Activated T-cell treated with anti-CD3 and anti-CD28 coated beads, Interleukin-2, amount 50 U/mL, for 48 hours (primary cell): ENCODE results near the gene CBLL2.
"Not testable (repeated sequence)": the region's sequence is repeated elsewhere in the genome, so short reads cannot be mapped to it uniquely, and the experiment has no call there.

Source experiments
- DNase-seq, 2 experiments: peaks; one replicate each; pipeline ENCODE4 v3.0.0-alpha.2; 2020

Gene CBLL2

GRCh38 chrX:22272613-22273012, at the start of gene CBLL2:
CBLL2 (plus strand) TSS chrX:22272913; CDS start chrX:22272992, 79 bp downstream.
- DNase-seq: no peak

DNA sequence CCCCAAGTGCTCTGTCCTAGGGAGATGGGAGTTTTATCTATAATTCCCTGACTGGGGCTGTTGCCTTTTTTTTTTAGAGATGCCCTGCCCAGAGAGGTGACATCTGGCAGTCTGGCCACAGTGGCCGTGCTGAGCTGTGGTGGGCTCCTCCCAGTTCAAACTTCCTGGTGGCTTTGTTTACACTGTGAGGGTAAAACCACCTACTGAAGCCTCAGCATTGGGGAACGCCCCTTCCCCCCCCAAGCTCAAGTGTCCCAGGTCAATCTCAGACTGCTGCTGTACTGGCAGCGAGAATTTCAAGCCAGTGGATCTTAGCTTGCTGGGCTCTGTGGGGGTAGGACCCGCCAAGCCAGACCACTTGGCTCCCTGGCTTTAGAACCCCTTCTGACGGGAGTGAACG, 38.3 kb upstream of the CBLL2 start:
- no peak for DNase-seq

GRCh38 chrX:22237479-22237878, 35.2 kb upstream of the CBLL2 start:
- DNase-seq: no peak

GRCh38 chrX:22246620-22247019, 26.1 kb upstream of the CBLL2 start:
- no peak for DNase-seq

DNA sequence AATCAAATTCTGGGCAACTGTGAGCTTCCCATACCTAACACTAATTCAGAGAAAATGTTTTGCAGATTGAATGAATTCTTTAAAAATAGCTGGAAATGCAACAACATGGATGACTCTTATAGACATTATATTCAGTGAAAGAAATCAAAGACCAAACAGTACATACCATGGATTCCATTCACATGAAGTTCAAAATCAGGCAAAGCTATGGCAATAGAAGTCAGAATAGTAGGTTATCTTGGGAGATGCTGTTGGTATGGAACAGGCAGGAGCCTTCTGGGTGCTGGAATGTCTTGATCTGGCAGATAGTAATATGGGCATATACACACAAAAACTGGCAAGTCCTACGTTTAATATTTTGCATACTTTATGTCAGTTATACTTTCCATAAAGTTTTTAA, 25.5 kb upstream of the CBLL2 start:
- DNase-seq: no peak

- no peak for DNase-seq
These were observed 24.3 kb upstream of the CBLL2 start for GRCh38 chrX:22248401-22248800.

DNA sequence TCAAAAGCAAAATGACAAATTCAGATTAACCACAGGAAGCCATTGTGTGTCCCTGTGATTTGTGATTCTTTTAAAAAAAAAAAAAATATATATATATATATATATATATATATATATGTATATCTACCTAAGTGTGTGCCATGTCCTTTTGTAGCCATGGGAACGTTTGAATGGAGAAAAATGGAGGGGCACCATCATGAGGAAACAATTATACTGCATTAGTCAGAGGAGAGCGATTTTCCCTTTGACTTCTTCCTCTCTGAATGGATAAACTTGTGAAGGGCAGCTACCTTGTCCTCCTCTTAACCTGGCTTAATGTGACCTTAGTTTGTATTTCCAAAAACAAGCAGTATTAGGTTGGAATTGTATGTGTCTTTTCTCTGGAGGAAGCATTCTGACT, 23.3 kb upstream of the CBLL2 start:
- DNase-seq: no peak

DNA sequence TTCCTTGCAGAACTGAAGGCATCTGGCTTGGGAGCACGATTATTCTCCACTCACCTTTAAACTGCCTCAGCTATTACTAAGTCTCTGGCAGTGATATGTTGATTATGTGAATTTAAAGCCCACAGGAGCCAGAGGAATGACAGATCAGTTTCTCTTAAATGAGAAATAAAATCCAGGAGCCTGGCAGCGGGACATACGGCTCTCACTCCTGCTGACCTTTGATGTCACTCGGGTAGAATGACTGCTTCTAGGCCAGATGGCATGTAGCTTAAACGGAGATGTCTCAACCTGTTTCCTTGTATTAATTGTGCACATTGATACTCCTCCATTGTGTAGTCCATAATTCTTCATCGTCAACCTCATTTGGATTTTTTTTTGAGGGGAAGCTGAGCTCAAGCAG, 4.0 kb upstream of the CBLL2 start:
- DNase-seq: no peak

DNA sequence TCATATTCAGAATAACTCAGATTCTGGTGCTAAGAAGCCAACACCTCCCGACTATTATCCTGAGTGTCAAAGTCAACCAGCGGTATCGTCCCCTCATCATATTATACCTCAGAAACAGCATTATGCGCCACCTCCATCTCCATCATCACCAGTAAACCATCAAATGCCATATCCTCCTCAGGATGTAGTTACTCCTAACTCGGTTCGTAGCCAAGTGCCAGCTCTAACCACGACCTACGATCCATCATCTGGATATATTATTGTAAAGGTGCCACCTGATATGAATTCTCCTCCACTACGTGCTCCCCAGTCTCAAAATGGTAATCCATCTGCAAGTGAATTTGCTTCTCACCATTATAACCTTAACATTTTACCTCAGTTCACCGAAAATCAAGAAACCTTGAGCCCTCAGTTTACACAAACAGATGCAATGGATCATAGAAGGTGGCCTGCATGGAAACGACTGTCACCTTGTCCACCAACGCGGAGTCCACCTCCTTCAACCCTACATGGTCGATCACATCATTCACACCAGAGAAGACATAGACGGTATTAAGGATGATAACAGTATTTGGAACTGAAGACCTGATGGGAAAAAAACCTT, 1.1 kb downstream of the CBLL2 start:
- no peak for DNase-seq

GRCh38 chrX:22276781-22277180, 4.1 kb downstream of the CBLL2 start:
- no peak for DNase-seq

GRCh38 chrX:22278375-22278774, 5.7 kb downstream of the CBLL2 start:
- DNase-seq: no peak

- DNase-seq: not testable (repeated sequence)
These were observed 16.5 kb downstream of the CBLL2 start for GRCh38 chrX:22289209-22289608.

GRCh38 chrX:22296871-22297270, 24.2 kb downstream of the CBLL2 start:
- no peak for DNase-seq

GRCh38 chrX:22300130-22300529, 27.4 kb downstream of the CBLL2 start:
- no peak for DNase-seq

DNA sequence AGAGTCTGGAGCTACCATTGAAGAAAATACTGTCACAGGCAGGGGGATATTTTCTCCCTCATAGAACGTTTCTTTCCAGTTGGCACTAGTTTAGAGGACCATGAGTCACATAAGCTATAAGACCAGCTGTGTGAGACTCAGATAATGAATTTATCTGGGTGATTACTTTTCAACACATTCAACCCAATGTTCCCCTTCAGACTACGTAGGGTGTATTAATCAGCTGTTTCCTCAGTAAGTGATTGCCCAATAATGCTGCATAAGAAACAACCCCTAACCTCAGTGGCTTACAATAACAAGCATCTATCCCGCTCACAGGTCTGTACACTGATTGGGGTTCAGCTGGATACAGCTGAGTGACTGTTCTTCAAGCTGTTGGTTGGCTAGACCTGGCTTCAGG, 38.1 kb downstream of the CBLL2 start:
- no peak for DNase-seq

DNA sequence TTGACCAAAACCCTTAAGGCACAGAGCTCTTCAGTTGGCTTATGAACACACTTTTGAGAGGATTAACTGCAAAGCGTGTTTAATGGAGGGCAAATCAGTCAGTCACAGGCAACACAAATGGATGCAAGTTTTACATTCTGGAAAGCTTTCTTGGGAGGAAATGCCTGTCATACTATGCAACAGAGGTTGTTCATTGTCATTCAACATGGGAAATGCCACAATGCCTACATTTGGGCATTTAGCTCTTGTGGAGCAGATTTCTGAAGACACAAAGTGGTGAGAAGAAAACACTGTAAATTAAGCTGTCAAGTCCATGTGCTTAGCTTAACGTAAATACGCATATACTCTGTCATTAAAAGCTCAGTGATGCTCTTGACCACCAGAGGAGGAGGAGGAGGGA, 41.1 kb downstream of the CBLL2 start:
- DNase-seq: no peak

GRCh38 chrX:22314211-22314610, 41.5 kb downstream of the CBLL2 start:
- no peak for DNase-seq

- no peak for DNase-seq
These were observed 42.0 kb downstream of the CBLL2 start for GRCh38 chrX:22314692-22315091.

DNA sequence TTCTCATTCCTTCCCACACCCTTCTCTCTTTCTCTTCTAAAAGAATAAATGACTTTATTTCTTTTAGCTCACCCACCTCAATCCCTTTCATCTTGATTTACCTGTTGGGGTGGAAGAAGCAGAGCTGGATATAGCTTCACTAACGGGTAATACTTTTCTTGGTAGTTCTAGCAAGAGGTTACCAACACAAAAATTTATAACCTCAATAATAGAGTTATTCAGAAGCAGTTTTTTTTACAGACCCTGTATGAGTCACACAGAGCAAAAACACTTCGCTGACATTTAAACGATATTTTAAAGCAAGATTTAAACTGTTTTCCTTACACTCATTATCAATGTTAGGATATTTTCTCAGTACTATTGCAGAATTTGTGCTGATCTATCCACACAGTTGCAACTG, 42.4 kb downstream of the CBLL2 start:
- no peak for DNase-seq

DNA sequence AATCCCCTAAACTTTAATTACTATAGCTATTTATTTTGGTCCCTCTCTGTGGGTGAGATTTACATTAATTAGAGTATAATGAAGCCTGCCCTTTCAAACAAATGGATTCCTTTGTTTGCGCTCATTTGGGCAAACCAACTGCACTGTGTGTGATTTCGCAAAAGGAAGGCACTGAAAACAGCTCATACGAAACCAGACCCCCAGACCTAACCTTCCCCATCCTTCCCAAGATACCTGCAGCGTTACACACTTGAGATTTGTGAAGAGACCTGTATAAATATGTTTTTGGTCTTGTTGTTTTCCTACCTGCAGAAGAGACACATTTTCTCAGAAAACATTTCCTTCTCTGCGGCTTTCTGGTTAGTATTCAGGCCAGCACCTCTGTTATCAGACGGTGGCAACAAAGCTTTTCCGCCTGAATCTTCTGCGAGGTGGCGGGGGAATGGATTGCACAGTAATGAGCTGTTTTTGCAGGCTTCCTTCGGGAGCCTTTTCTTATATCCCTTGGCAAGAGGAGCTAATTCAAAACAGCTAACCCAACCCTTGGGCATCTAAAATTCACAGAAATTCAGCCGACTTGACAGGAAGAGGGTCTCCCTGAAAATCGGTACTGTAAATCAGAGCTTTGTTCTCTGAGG, 47.6 kb downstream of the CBLL2 start:
- DNase-seq: no peak

DNA sequence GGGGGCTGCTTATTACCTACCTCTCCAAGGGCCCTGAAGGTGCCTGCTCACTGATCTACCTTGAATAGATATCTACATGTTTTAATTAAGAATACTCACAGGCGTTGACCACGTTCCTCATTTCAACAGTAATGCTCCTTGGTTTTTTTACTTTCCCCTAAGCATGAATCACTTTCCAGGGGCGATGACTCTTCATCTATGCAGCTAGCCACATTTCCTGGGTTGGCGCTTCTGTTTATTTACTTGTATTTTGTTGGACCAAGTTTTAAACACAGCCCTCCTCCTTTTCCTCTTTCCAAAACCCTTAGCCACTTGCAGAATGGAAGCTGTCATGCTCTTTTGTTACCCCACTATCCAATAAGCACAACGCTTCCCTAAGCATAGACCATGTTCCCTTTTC, 50.8 kb downstream of the CBLL2 start:
- DNase-seq: no peak
